Heart left ventricle (tissue), 13 donors: ENCODE results near the gene C6orf136.

ENCODE experiments used
- POLR2A ChIP-seq, 2 donors: fragments of 450-650 bp; IDR thresholded peaks; one replicate each; pipeline ENCODE4 v1.6.1; 2017; ENCODE audit warnings: antibody characterized with exemption in 2 of 2, mild to moderate bottlenecking in 2 of 2, moderate library complexity in 2 of 2
- TF ChIP-seq, protein P1 (sequence below), 12 donors: fragments of 200-600 bp; sonication (generic) in 4 of 12; IDR thresholded peaks; one replicate each; pipeline versions ENCODE4 v1.5.0 to v1.8.0; 2018 to 2022; ENCODE audit warnings: antibody characterized with exemption in 12 of 12, mild to moderate bottlenecking in 5 of 12
- donor health status: ischemic (EF 13 %, LVEDD 7.1; RV severe dilation, severe dysfunction).
- donor health status: DM: no; HTN: yes; CAD: no.
- donor health status: DM: no; HTN: no; CAD: no.
- donor health status: ischemic (EF 25% LVEDD 6.9; RV normal size, moderate dysfunction).
- donor health status: ischemic (EF 25% LVEDD 5.7; RV mildly dilated, moderate dysfunction).
- donor health status: ischemic (EF 35%, LVEDD 5.7; RV mildly dilated, moderate dysfunction).
- donor health status: nonischemic (EF 11% LVEDD 7.7; RV severe dilation, severe dysfunction).
- donor health status: DM: yes; HTN: yes; CAD: no.
- donor health status: PGD.
- donor health status: ischemic (EF 29% LVEDD 5.4; RV normal size, mild dysfunction).
- donor health status: nonischemic (EF 23%, LVEDD 6.1; RV moderate dilation, normal function).

DNA sequence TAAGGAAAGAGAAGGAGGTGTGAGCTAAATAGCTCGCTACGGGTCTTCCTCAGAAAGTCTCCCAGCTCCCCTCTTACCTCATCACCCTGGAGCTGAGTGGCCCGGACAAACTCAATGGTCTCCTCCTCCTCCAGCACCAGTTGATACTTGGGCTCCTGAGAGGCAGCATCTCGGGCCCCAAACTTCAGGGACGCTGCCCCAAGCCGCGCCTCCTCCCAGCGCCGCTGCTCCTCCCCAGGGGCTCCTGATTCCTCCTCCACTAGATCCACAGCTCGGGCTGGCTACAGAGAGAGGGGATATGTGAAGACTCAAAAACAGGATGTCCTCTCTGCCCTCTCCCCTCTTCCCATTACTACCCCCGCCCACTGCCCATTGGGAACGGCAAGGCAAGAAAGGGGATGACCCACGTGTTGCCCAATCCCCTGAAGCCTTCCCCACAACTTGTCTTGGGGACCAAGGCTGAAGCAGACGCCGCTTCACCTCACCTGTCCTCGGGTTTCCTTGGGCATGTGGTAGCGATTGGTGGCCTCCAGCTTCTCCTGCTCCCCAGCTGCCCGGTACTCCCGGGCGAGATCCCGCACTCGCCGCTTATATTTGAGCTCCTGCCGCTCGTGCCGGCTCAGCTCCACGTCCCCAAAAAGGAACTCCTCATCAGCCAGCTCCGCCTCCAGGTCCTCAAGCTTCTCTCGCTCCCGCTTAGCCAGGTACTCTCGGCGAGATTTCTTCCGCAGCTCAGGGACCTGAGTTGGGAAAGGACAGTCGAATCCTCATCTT, 18.2 kb downstream of the C6orf136 start:
- TF ChIP-seq, protein P1, sequence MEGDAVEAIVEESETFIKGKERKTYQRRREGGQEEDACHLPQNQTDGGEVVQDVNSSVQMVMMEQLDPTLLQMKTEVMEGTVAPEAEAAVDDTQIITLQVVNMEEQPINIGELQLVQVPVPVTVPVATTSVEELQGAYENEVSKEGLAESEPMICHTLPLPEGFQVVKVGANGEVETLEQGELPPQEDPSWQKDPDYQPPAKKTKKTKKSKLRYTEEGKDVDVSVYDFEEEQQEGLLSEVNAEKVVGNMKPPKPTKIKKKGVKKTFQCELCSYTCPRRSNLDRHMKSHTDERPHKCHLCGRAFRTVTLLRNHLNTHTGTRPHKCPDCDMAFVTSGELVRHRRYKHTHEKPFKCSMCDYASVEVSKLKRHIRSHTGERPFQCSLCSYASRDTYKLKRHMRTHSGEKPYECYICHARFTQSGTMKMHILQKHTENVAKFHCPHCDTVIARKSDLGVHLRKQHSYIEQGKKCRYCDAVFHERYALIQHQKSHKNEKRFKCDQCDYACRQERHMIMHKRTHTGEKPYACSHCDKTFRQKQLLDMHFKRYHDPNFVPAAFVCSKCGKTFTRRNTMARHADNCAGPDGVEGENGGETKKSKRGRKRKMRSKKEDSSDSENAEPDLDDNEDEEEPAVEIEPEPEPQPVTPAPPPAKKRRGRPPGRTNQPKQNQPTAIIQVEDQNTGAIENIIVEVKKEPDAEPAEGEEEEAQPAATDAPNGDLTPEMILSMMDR (IDR thresholded peaks at IDR 0.05): no peak
- no peak for TF ChIP-seq POLR2A (IDR thresholded peaks at IDR 0.05)
